ENCODE data around the gene TULP1.
A peak's percentile ranks its signal among the peaks of the same experiment; 100 is the strongest.

The TULP1 gene

GRCh38 chr6:35454391-35455110, 58.1 kb downstream of the TULP1 start:
- DNase-seq: no peak

GRCh38 chr6:35453236-35453635, 59.5 kb downstream of the TULP1 start:
- no peak for DNase-seq

GRCh38 chr6:35452183-35453090, 60.3 kb downstream of the TULP1 start, which contains the start of gene FANCE:
Gene FANCE (plus strand): TSS chr6:35452338. CDS start chr6:35452546, 208 bp downstream.
- DNase-seq: peak; percentile 95

- peak; percentile 21 for DNase-seq
Measured at GRCh38 chr6:35451354-35452182, 61.1 kb downstream of the TULP1 start.

GRCh38 chr6:35449287-35449881, 63.3 kb downstream of the TULP1 start:
- peak; percentile 73 for DNase-seq

GRCh38 chr6:35448191-35448590, 64.5 kb downstream of the TULP1 start:
- no peak for DNase-seq

All from retina (tissue), 1 donor.